HG03060 (cell line): ENCODE data around the gene TRPM2.

Source experiments
- ATAC-seq: cut with Tn5 transposase; IDR thresholded peaks from one replicate; pipeline ENCODE4 v1.9.1; 2021; ENCODE audit warnings: low read depth, moderate number of reproducible peaks; ENCODE audit not compliant: unreplicated experiment

Gene TRPM2

DNA sequence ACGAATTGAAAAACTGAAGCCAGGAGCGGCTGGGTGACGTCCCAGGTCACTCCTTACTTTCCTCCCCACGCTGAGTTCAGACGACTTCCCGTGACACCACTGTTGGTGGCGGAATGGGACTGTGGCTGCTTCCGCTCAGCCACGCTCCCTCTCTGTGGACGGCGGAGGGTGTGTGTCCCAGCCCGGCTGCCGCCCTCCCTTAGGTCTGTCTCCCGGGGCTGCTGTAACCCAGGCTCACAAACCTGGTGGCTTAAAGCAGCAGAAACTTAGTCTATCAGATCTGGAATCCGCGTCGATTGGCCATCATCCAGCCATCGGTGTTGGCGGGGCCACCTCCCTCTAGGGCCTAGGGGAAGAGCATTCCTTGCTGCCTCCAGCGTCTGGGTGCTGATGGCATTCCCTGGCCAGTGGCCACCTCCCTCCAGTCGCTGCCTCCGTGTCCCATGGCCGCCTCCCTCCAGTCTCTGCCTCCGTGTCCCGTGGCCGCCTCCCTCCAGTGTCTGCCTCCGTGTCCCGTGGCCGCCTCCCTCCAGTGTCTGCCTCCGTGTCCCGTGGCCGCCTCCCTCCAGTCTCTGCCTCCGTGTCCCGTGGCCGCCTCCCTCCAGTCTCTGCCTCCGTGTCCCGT lies 17.5 kb downstream of the TRPM2 start:
- no peak for ATAC-seq

DNA sequence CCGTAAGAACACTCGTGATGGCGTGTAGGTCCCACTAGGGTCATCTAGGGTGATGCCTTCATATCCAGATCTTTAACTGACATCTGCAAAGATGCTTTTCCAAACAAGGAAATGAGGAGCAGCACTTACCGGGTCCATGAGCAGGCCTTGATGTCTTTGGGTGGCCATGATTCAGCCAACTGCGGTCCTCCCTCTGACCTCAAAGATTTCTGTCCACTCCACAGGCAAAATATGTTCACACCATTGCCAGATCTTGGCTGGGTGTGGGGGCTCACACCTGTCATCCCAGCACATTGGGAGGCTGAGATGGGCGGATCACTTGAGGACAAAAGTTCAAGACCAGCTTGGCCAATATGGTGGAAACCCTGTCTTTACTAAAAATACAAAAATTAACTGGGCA lies 18.2 kb downstream of the TRPM2 start:
- no peak for ATAC-seq

DNA sequence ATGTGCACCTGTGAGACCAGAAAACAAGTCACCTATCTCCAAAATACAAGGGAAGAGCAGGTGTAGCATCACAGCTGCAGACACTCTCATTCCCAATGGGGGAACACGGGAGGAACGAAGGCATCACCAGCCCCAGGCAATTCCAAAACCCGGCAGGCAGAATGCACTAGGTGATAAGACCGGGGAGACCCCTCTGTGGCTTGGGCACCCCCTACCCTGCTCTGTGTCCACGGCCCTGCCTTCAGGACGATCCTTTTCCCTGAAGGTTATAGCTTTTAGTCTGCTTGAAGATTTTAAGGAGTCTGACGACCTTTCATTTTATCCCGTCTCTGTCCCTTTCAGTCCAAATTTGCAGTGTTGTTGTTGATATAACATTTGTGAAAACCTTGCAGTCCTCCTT lies 19.2 kb downstream of the TRPM2 start:
- no peak for ATAC-seq

DNA sequence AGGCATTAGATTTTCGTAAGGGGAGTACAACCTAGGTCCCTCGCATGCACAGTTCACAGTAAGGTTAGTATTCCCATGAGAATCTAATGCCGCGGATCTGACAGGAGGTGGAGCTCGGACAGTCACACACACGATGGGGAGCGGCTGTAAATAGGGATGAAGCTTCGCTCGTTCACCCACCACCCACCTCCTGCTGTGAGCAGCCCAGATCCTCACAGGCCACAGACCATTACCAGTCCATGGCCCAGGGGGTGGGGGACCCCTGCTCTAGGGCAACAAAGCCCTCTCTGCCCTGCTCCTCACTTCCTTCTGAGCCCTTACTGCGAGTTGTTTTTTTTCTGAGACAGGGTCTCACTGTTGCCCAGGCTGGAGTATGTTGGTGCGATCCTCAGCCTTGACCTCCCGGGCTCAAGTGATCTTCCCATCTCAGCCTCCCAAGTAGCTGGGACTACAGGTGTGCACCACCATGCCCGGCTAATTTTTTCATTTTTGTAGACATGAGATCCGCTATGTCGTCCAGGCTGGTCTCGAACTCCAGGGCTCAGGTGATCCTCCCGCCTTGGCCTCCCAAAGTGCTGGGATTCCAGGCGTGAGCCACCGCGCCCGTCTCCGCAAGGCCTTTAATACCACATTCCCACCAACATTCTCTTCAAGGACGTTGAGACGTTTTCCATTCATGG lies 21.3 kb downstream of the TRPM2 start:
- ATAC-seq, result no peak

DNA sequence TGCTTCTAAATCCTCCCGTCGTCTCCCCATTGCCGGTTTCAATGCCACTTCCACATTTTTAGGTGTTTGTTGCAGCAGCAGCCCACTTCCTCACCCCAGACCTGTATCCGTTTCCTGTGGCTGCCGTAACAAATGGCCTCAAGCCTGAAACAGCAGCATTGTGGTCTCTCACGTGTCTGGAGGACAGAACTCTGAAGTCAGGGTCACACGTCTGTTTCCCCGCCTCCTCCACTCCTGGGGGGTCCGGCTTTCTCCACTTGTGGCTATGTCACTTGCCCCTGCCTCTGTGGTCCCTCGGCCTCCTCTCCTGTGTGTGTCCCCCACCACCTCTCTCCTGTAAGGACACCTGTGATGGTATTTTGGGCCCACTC lies 21.8 kb downstream of the TRPM2 start:
- no peak for ATAC-seq

DNA sequence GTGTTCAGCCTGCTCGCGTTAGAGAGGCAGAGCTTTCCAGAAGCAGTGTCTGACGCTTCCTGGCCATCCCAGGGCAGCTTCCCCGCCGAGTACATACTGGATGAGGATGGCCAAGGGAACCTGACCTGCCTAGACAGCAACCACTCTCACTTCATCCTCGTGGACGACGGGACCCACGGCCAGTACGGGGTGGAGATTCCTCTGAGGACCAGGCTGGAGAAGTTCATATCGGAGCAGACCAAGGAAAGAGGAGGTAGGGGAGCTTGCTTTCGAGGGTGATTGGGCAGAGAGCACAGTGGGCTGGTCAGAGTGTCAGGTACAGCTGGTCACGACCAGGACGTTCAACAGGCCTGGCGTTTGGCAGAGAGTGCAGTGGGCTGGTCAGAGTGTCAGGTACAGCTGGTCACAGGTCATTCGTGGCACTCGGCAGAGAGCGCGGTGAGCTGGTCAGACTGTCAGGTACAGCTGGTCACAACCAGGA lies 22.4 kb downstream of the TRPM2 start:
- no peak for ATAC-seq

DNA sequence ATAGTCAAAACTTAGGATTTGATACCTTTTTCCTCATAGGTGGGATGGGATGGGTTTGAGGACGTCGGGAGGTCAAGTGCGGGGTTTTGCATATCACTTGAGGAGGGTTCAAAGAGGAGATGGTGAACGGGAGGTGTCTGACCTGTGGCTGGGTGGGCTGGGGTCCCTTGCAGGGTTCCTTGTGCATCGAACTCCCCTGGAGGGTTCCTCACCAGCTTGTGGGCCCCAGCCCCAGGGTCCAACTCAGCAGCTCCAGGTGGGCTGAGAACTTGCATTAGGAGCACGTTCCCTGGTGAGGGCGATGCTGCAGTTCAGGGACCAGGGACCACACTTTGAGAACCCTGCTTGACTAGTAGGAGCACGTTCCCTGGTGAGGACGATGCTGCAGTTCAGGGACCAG lies 23.2 kb downstream of the TRPM2 start:
- ATAC-seq, result no peak

DNA sequence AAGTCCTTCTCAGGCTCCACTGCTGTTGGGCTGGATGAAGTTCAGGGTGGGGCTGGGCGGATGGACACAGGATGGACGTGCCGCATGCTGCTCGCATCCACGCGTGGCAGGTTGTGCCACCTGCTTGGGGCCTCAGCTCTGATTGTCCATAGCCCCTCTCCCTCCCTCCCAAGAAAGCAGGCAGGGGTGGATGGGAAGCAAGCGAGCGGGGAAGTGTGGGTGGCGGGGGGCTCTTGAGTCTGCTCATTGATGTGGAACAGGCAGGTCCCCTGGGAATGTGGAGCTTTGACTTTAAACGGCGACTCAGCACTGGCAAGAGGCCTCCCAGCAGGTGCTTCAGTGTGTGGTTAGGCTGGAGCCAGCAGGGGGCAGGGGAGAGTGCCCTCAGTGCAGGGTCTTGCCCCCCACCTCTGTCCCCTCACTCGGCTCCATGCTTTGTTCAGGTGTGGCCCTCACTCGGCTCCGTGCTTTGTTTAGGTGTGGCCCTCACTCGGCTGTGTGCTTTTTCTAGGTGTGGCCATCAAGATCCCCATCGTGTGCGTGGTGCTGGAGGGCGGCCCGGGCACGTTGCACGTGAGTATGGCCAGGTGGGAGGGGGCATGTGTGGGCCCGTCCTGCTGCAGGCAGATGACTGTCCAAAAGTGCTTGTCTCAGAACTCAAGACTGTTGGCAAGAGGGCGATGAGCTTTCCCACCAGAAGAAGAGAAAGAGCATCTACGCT lies 23.9 kb downstream of the TRPM2 start:
- no peak for ATAC-seq

DNA sequence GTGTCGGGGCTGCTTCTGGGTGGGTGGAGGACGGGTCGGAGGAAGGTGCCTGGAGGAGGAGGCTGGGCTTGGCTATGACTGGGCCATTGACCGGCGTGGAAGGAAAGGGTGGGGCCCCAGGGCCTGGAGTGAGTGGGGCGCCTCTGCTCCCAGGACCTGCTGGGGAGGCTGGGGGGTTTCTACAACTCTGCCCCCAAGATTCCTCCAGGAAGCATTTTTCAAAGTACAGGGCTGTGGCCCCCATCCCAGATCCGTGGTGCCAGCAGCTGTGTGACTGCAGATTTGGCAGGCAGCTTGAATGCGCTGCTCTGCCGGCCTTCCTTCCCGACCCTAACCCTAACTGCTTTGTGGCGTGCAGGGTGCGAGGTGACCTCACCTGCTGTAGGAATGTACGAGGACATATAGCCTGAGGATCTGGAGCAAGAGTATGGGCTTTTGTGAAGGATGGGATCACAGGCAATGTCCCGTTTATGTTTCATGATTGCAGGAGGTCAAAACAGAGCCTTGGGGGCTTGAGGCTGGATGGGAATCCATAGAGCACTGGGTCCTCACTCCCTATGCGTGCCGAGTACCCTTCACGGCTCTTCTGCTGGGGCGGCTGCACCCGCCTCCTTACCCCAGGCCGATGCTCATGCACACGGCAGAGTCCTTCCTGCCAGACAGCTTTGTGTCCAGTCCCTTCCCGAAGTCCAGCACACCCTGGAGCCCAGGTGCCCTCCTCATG lies 24.7 kb downstream of the TRPM2 start:
- no peak for ATAC-seq

DNA sequence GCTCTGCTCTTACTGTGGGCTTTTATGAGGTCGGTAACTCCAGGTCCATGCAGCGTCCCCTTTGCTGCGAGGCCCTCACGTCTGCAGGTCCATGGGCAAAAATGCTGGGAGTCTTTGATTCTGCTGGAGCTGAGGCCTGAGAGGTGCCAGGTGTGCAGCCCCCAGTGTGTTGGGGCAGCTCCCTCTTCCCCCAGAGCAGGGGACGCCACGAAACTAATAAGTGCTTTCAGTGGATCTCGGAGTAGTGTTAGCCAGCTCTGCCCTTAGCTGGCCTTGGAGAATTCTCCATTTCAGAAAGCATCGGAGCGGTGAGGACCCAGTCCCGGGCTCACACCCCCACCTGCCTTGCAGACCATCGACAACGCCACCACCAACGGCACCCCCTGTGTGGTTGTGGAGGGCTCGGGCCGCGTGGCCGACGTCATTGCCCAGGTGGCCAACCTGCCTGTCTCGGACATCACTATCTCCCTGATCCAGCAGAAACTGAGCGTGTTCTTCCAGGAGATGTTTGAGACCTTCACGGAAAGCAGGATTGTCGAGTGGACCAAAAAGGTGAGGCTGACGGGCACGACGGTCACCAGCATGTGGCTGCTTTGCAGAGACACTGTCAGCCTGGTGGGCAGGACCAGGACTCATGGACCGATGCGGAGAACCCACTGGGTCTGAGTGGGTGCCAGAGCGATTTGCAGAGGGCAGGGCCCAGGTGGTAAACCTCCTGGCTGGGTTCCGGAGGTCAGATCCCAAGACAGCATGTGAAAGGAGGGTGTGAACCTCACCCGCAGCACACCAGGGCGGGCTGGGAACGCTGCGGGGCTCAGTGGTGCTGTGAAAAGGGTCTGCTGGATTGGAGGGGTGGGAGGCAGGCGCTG lies 25.5 kb downstream of the TRPM2 start:
- ATAC-seq, result no peak

DNA sequence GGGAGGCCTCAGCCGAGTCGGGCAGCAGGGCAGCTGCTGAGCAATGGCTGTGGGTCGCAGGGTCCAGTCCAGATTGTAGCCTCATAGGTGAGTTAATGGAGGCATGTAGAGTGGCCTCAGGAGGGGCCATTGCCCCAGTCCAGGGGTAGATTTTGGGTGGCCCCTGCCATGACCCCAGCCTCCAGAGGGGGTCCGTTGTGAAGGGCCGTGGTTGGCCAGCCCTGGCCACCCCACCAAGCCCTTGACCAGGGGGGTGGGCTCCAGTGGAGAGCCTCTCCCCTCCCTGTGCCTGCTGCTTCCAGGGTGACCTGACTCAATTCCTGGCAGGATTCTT lies 26.1 kb downstream of the TRPM2 start:
- no peak for ATAC-seq

DNA sequence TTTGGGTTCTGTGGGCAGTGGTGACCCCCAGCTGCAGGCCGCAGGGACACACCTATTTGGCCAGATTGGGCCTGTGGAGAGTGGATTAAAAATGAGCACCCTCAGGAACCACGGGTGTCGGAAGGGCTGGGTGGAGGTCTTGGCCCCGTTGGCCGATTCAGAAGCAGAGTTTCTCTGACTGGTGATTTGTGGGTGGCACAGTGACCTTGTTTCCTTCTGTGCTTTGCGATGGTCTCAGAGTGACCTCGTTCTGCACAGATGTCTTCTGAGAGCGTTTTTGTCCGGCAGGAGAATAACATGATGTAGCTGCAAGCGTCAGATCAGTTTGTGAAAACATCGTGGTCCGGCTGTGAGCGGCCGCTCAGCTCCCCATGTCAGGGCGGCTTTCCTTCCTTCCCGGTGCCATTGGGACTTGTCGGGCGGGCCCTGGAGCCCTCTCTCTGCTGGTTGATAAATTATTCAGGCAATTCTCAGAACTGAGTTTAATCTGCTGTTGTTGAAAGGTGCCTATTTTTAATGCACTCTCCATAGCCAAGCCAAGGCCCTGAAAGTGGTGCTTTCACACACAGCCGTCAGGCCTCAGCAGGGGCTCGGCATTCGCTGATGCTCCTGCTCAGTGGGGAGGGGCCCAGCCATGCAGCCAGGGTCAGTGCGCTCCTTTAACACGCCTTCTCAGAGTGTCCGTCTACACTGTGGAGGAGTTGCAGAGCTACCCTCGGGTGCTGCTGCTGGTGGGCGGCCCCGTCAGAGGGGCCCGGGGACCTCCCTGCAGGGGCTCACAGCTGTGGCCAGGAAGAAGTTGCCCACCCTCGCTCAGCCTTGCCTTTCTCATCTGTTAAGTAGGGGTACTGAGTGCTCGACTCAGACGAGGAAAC lies 26.8 kb downstream of the TRPM2 start:
- ATAC-seq, result no peak

DNA sequence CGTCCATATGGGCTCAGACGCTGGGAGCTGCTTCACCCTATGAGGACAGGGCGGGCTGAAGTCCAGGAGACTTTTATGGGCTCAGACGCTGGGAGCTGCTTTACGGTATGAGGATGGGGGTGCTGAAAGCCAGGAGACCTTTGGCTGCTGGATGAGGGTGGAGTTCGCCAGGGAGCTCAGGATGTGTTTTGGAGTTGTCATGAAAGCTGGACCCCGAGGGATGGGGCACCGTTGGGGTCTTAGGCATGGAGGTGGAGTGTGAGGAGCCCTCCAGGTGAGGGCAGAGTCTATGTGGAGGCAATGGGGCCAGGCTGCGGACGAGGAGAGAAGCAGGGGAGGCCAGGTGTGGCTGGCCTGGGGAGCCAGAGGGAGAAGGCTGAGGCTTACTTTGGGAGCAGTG lies 27.5 kb downstream of the TRPM2 start:
- no peak for ATAC-seq

DNA sequence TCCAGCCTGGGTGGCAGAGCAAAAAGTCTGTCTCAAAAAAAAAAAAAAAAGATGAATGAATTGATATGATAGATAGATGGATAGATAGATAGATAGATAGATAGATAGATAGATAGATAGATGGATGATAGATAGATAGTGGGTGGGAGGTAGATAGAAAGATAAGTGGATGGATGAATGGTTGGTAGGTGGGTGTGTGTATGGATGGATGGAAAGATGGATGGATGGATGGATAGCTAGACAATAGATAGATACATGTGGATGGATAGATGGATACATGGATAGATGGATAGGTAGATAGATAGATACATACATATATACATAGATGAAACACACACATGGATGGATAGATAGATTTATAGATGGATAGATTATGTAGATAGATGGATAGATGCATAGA lies 28.5 kb downstream of the TRPM2 start:
- ATAC-seq, result no peak

DNA sequence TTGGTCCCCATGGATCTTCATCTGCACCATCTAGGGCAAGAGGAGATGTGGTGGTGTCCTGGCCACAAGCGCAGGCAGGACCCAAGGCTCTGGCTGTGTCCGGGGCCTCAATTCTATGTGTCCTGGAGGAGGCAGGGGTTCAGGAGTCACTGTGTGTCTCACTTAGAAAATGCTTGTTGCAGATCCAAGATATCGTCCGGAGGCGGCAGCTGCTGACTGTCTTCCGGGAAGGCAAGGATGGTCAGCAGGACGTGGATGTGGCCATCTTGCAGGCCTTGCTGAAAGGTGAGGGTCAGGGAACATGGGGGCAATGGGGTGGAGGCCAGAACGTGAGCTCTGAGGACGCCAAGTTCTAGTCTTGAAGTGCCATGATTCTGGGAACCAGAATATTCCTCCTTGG lies 29.1 kb downstream of the TRPM2 start:
- ATAC-seq, result no peak

DNA sequence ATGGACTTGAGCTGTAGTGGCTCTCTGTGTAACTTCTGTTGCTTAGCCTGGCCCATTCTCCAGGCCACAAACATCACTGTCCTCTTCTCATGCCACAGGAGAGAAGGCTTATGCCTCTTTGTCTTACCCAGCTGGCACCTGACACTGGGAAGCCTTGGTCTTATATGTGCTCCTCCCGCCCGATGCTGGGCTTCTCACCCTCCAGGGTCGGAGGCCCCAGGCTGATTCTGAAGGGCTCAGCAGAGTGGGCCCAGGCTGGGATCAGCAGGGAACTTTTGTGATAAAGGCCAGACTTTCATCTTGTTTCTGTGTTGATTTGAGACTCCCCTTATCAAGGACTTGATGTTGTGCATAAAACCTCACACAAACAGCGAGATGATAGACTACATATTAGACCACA lies 29.8 kb downstream of the TRPM2 start:
- no peak for ATAC-seq

DNA sequence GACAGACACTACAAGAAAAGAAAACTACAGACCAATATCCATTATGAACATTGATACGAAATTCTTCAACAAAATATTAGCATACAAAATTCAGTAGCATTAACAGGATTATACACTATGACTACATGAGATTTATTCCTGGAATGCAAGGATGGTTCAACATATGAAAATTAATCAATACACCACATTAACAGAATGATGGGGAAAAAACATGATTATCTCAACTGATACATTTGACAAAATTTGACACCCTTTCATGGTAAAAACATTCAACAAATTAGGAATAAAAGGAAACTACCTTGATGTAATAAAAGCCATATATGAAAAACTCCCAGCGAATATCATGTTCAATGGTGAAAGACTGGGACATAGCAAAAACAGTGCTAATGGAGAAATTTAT lies 31.5 kb downstream of the TRPM2 start:
- no peak for ATAC-seq

DNA sequence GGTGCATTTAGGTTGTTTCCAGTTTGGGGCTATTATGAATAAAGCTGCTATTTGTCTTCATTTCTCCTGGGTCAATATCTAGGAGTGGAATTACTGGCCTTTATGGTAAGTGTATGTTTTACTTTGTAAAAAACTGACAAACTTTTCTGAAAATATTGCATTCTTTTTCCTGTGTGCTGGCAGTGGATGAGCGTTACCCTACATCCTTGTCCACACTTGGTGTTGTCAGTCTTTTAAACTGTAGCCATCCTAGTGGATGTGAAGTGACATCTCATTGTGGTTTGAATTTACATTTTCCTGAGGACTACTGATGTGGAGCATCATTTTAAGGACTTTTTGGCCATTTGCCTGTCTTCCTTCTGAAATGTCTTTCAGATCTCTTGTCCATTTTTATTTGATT lies 35.9 kb downstream of the TRPM2 start:
- ATAC-seq, result no peak

DNA sequence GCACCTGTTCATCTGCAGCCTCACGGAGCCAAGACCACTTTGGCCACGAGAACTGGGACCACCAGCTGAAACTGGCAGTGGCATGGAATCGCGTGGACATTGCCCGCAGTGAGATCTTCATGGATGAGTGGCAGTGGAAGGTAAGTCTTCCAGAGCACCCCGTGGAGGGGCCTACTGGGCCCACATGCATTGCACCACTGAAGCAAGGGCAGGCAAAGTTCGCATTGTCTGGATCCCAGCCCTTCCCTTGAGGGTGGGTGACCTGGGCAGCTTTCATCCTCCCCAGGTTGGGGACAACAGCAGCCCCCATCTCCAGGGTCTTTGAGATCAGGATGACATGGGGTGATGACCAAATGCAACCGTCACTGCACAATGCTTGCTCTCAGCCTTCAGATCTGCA lies 37.5 kb downstream of the TRPM2 start:
- no peak for ATAC-seq
